Neutrophil (primary cell): ENCODE results near the gene ITPKC.
"Not testable (repeated sequence)": the region's sequence is repeated elsewhere in the genome, so short reads cannot be mapped to it uniquely, and the experiment has no call there.

Experiments used
- H3K27ac ChIP-seq: fragments of 200-600 bp; sonication (generic); 2 replicates; pipeline ENCODE4 v1.5.1; 2016; ENCODE audit warnings: mild to moderate bottlenecking, moderate library complexity
- H3K27me3 ChIP-seq: fragments of 200-600 bp; sonication (generic); 2 replicates; pipeline ENCODE4 v1.6.0; 2016; ENCODE audit warnings: mild to moderate bottlenecking
- H3K36me3 ChIP-seq: fragments of 200-600 bp; sonication (generic); 2 replicates; pipeline ENCODE4 v1.5.1; 2017
- H3K4me1 ChIP-seq, 2 experiments: fragments of 200-600 bp in 1 of 2; sonication (generic) in 1 of 2; 1 replicate in 1 of 2; 2 replicates in 1 of 2; pipeline versions ENCODE4 v1.5.1 to v1.6.1; 2013 to 2016; ENCODE audit warnings: low read depth in 1 of 2, low read length in 1 of 2, mild to moderate bottlenecking in 1 of 2, moderate library complexity in 1 of 2; ENCODE audit not compliant: control insufficient read depth in 1 of 2, insufficient read depth in 1 of 2
- H3K4me3 ChIP-seq, 2 experiments: fragments of 200-600 bp in 1 of 2; sonication (generic) in 1 of 2; 1 replicate in 1 of 2; 2 replicates in 1 of 2; pipeline ENCODE4 v1.5.1; 2013 to 2016; ENCODE audit warnings: low read depth in 1 of 2, low read length in 1 of 2, mild to moderate bottlenecking in 1 of 2, moderate library complexity in 1 of 2
- H3K9me3 ChIP-seq: fragments of 200-600 bp; sonication (generic); 2 replicates; pipeline ENCODE4 v1.5.1; 2016
- TF ChIP-seq, protein P1 (sequence below): fragments of 200-600 bp; sonication (generic); IDR thresholded peaks from 2 replicates; pipeline ENCODE4 v1.5.1; 2016; ENCODE audit warnings: antibody characterized with exemption

ITPKC gene

DNA sequence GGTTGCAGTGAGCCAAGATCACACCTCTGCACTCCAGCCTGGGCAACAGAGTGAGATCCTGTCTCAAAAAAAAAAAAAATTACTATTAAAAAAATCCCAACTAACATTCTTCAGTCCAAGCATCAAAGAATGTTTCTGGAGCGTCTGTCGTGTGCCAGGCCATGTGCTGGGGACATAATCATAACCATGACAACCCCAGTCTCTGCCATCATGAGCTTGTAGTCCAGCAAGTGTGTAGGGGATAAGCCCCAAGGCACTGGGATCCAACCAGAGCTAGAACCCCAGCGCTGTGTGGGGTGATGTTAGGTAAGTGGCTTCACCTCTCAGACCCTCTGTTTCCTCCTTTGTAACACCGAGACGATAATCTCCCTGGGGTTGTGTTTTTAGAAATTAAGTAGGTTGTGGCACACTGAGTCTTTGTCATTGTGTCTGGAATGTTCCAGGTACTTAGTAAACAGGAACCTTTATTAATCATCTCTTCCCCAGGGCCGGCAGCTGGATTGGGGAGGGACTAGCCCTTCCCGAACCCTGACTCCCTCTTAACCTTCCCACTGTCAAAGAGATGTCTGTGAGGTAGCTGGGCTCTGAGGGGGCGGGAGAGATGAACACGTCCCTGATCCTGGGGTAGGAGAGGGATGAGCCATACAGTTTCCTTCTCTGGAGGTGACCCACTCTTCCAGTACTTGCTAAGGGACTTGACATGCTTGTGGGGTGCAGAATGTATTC lies 5.2 kb downstream of the ITPKC start:
- Histone ChIP-seq H3K27me3 (no peaks in the 10 kb centered on the region), H3K4me3 (no peak overlapping the region), H3K4me1 (peaks cover 37 to 38% of the 10 kb centered on the region in 2 experiments), H3K9me3 (no peaks in the 10 kb centered on the region), H3K36me3 (peaks cover 32% of the 10 kb centered on the region), H3K27ac (no peak overlapping the region)
- TF ChIP-seq, protein P1, sequence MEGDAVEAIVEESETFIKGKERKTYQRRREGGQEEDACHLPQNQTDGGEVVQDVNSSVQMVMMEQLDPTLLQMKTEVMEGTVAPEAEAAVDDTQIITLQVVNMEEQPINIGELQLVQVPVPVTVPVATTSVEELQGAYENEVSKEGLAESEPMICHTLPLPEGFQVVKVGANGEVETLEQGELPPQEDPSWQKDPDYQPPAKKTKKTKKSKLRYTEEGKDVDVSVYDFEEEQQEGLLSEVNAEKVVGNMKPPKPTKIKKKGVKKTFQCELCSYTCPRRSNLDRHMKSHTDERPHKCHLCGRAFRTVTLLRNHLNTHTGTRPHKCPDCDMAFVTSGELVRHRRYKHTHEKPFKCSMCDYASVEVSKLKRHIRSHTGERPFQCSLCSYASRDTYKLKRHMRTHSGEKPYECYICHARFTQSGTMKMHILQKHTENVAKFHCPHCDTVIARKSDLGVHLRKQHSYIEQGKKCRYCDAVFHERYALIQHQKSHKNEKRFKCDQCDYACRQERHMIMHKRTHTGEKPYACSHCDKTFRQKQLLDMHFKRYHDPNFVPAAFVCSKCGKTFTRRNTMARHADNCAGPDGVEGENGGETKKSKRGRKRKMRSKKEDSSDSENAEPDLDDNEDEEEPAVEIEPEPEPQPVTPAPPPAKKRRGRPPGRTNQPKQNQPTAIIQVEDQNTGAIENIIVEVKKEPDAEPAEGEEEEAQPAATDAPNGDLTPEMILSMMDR, result no peak

DNA sequence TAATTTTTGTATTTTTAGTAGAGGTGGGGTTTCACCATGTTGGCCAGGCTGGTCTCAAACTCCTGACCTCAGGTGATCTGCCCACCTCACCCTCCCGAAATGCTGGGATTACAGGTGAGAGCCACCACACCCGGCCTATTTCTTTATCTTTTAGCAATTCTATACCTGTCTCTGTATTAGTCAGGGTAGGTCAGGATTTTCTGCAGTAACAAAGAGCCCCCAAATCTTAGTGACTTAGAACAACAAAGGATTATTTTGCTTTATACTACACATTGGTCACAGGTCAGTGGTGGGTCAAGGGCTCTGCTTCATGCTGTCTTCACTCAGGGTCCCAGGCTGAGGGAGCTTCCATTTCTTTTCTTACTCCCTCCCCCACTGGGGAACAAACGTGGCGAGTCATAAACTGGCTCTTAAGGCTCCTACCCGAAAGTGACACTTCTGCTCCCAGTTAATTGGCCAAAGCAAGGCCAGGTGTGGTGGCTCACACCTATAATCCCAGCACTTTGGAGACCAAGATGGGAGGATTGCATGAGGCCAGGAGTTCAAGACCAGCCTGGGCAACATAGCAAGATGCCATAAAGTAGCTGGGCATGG lies 6.8 kb downstream of the ITPKC start:
- Histone ChIP-seq H3K9me3 (no peaks in the 10 kb centered on the region), H3K4me3 (no peak overlapping the region), H3K27me3 (no peaks in the 10 kb centered on the region), H3K27ac (no peak overlapping the region), H3K36me3 (peaks cover 46% of the 10 kb centered on the region), H3K4me1 (peaks cover 21 to 23% of the 10 kb centered on the region in 2 experiments)
- TF ChIP-seq, protein P1, result no peak

DNA sequence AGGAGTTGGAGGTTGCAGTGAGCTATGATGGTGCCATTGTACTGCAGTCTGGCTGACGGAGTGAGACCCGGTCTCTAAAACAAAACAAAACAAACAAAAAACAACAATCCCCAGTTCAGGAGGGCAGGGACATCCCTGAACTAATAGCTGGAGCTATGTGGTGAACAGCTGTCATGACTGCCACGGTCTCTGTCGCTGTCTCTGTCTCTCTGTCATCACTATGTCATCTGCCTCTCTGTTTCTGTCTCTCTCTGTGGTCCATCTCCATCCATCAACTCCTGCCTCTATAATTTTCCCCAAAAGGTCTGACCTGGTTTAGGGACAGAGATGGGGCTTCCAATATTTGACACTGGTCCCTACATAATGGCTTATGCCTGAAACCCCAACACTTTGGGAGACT lies 7.4 kb downstream of the ITPKC start:
- Histone ChIP-seq H3K27ac (no peak overlapping the region), H3K36me3 (peaks cover 50% of the 10 kb centered on the region)

DNA sequence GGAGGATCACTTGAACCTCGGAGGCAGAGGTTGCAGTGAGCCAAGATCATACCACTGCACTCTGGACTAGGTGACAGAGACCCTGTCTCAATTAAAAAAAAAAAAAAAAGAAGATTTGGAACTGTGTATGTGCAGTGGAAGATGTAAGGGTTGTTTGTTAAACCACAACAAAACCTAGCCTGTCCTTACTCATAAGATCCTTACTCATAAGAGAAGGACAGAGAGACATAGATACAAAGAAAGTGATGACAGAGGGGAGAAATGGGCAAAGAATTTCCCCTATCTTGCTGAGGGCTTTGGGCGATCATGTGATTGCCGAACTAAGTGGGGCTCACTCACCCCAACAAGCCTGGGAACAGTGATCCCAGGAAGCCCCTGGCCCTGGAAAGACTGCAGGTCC lies 7.9 kb downstream of the ITPKC start:
- no peaks in the 10 kb centered on the region for H3K9me3 ChIP-seq
- peaks cover 55% of the 10 kb centered on the region for H3K36me3 ChIP-seq
- no peaks in the 10 kb centered on the region for H3K27me3 ChIP-seq
- TF ChIP-seq, protein P1, result no peak
- H3K4me3 ChIP-seq, result no peak overlapping the region
- H3K4me1 ChIP-seq, result peaks cover 10 to 12% of the 10 kb centered on the region in 2 experiments
- H3K27ac ChIP-seq, result no peak overlapping the region

More for the DNA sequence above, 7.4 kb downstream of the ITPKC start:
- no peaks in the 10 kb centered on the region for H3K9me3 ChIP-seq
- H3K4me3 ChIP-seq, result no peak overlapping the region
- TF ChIP-seq, protein P1, result no peak
- H3K4me1 ChIP-seq, result peaks cover 15 to 17% of the 10 kb centered on the region in 2 experiments
- no peaks in the 10 kb centered on the region for H3K27me3 ChIP-seq

DNA sequence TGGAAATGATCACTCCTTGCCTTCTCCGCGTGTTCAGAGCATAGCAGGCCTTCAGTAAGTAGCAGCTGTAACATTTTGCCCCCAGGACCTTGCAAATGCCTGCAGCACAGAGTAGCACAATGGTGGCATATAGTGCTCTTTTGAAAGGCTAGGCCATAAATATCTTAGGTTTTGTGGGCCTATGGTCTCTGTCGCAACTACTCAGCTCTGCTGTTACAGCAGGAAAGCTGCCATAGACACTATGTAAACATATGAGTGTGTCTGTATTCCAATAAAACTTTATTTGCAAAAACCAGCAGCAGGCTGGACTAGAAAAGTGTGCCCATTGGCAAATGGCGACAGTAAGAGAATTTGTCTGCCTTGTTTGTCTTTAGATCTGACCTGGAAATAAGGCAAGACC lies 9.4 kb downstream of the ITPKC start:
- H3K36me3 ChIP-seq, result peaks cover 69% of the 10 kb centered on the region
- H3K27ac ChIP-seq, result no peak overlapping the region
- no peaks in the 10 kb centered on the region for H3K9me3 ChIP-seq
- TF ChIP-seq, protein P1, result no peak
- no peaks in the 10 kb centered on the region for H3K4me1 ChIP-seq
- no peaks in the 10 kb centered on the region for H3K27me3 ChIP-seq
- no peak overlapping the region for H3K4me3 ChIP-seq

DNA sequence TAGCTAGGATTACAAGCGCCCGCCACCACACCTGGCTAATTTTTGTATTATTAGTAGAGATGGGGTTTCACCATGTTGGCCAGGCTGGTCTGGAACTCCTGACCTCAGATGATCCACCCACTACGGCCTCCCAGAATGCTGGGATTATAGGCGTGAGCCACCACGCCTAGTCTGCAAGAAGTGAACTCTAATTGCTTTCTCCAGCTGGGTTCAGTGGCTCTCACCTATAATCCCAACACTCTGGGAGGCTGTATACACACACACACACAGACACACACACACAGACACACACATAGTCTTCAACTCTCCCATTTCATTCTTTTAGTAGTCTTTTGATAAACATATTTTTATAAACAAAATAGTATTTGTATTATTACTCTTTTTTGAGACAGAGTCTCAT lies 13.2 kb downstream of the ITPKC start:
- H3K27ac ChIP-seq, H3K9me3 ChIP-seq, H3K4me3 ChIP-seq, H3K27me3 ChIP-seq: not testable (repeated sequence)
- Histone ChIP-seq H3K36me3 (peaks cover 76% of the 10 kb centered on the region), H3K4me1 (peaks cover 9 to 15% of the 10 kb centered on the region in 2 experiments)

DNA sequence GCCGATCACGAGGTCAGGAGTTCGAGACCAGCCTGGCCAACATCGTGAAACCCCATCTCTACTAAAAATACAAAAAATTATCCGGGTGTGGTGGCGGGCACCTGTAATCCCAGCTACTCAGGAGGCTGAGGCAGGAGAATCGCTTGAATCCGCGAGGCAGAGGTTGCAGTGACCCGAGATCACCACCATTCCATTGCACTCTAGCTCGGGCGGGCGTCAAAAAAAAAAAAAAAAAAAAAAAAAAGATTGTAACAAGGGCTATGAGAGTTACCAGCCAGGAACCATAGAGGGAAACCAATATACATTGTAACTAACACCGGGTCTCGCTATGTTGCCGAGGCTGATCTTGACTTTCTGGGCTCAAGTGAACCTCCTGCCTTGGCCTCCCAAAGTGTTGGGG lies 15.4 kb downstream of the ITPKC start:
- not testable (repeated sequence) for H3K9me3 ChIP-seq, H3K27ac ChIP-seq, H3K27me3 ChIP-seq, H3K4me3 ChIP-seq
- Histone ChIP-seq H3K4me1 (peaks cover 9 to 15% of the 10 kb centered on the region in 2 experiments), H3K36me3 (peaks cover 79% of the 10 kb centered on the region)
